Measurements from ENCODE around the gene NIBAN1. TPM values are rescaled to one million over a fixed set of nuclear protein-coding genes. Genes with fewer than 3 reads are reported as not detected.

Gene NIBAN1
- total RNA-seq, 1 donor from 2014 or later = 0.45 TPM

- no peak overlapping the region for H3K27ac Mint-ChIP-seq
- peaks cover 46% of the 10 kb centered on the region for H3K27me3 Mint-ChIP-seq (ENCODE audit: low read depth)
- H3K4me3 Mint-ChIP-seq = no peak overlapping the region
- H3K4me1 Mint-ChIP-seq = peaks cover 14% of the 10 kb centered on the region
- TF ChIP-seq CTCF (IDR thresholded peaks at IDR 0.05; ENCODE audit: unreplicated experiment) = no peak
- H3K9me3 Mint-ChIP-seq = no peaks in the 10 kb centered on the region
- no peaks in the 10 kb centered on the region for H3K36me3 Mint-ChIP-seq
- no peak for DNase-seq (ENCODE audit: low spot score in 2 of 2, unreplicated experiment in 2 of 2)
These were observed 2.6 kb downstream of the NIBAN1 start for GRCh38 chr1:184971522-184972265.

- no peak overlapping the region for H3K27ac Mint-ChIP-seq
- DNase-seq (ENCODE audit: low spot score in 2 of 2, unreplicated experiment in 2 of 2) = no peak
- no peak for TF ChIP-seq CTCF (IDR thresholded peaks at IDR 0.05; ENCODE audit: unreplicated experiment)
These were observed 3.6 kb downstream of the NIBAN1 start for GRCh38 chr1:184970691-184971161.

GRCh38 chr1:184966989-184967388 is 7.3 kb downstream of the NIBAN1 start:
- Mint-ChIP-seq H3K27ac (no peak overlapping the region), H3K4me1 (no peaks in the 10 kb centered on the region), H3K36me3 (no peaks in the 10 kb centered on the region), H3K27me3 (ENCODE audit: low read depth) (peaks cover 5% of the 10 kb centered on the region), H3K4me3 (no peak overlapping the region), H3K9me3 (no peaks in the 10 kb centered on the region)
- no peak for TF ChIP-seq CTCF (IDR thresholded peaks at IDR 0.05; ENCODE audit: unreplicated experiment)
- no peak for DNase-seq (ENCODE audit: low spot score in 2 of 2, unreplicated experiment in 2 of 2)

More at GRCh38 chr1:184970691-184971161, 3.6 kb downstream of the NIBAN1 start:
- Mint-ChIP-seq H3K4me3 (no peak overlapping the region), H3K9me3 (no peaks in the 10 kb centered on the region), H3K4me1 (peaks cover 14% of the 10 kb centered on the region), H3K27me3 (ENCODE audit: low read depth) (peaks cover 36% of the 10 kb centered on the region), H3K36me3 (no peaks in the 10 kb centered on the region)

- Mint-ChIP-seq H3K9me3 (peaks cover 3% of the 10 kb centered on the region), H3K36me3 (peaks cover 2% of the 10 kb centered on the region), H3K27ac (no peak overlapping the region), H3K27me3 (ENCODE audit: low read depth) (peaks cover 3% of the 10 kb centered on the region), H3K4me1 (no peaks in the 10 kb centered on the region), H3K4me3 (no peak overlapping the region)
- no peak for TF ChIP-seq CTCF (IDR thresholded peaks at IDR 0.05; ENCODE audit: unreplicated experiment)
- DNase-seq (ENCODE audit: low spot score in 2 of 2, unreplicated experiment in 2 of 2) = no peak
These were observed 8.1 kb downstream of the NIBAN1 start for GRCh38 chr1:184965944-184966860.

GRCh38 chr1:184965439-184965838 is 8.9 kb downstream of the NIBAN1 start:
- H3K4me3 Mint-ChIP-seq = no peak overlapping the region
- H3K4me1 Mint-ChIP-seq = no peaks in the 10 kb centered on the region

More at GRCh38 chr1:184965439-184965838, 8.9 kb downstream of the NIBAN1 start:
- H3K36me3 Mint-ChIP-seq = peaks cover 2% of the 10 kb centered on the region
- H3K27me3 Mint-ChIP-seq (ENCODE audit: low read depth) = no peaks in the 10 kb centered on the region
- H3K9me3 Mint-ChIP-seq = peaks cover 4% of the 10 kb centered on the region
- H3K27ac Mint-ChIP-seq = no peak overlapping the region
- no peak for TF ChIP-seq CTCF (IDR thresholded peaks at IDR 0.05; ENCODE audit: unreplicated experiment)
- no peak for DNase-seq (ENCODE audit: low spot score in 2 of 2, unreplicated experiment in 2 of 2)

Data from mesothelial cell of epicardium (in vitro differentiated cells).